ENCODE data around the gene ZBTB20. TPM values are rescaled to one million over a fixed set of nuclear protein-coding genes. Genes with fewer than 3 reads are reported as not detected.

Gene ZBTB20
- polyA plus RNA-seq, 1 of the 3 experiments (the other 2 are of a cell fraction): 0.43 TPM

DNA sequence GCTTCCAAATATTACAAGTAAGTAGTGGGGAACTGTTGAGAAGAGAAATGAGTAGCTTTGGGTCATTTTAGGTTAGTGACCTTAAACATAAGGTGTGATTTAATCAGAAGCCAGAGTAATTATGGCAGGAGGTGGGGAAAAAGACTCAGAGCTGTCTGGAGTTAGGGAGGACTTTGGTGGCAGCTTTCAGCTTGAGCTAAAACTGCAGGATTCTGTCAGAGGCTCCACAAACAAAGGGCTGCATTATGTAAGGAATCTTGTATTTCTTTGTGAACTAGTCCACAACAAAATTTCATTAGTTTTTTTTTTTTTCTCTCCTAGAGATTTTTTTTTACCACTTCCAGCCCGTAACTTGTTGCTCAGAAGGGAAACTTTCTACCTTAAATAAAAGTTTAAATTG lies 507.9 kb downstream of the ZBTB20 start (continued):
- TF ChIP-seq, protein P1, sequence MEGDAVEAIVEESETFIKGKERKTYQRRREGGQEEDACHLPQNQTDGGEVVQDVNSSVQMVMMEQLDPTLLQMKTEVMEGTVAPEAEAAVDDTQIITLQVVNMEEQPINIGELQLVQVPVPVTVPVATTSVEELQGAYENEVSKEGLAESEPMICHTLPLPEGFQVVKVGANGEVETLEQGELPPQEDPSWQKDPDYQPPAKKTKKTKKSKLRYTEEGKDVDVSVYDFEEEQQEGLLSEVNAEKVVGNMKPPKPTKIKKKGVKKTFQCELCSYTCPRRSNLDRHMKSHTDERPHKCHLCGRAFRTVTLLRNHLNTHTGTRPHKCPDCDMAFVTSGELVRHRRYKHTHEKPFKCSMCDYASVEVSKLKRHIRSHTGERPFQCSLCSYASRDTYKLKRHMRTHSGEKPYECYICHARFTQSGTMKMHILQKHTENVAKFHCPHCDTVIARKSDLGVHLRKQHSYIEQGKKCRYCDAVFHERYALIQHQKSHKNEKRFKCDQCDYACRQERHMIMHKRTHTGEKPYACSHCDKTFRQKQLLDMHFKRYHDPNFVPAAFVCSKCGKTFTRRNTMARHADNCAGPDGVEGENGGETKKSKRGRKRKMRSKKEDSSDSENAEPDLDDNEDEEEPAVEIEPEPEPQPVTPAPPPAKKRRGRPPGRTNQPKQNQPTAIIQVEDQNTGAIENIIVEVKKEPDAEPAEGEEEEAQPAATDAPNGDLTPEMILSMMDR (IDR thresholded peaks at IDR 0.05): no peak
- no peak for TF ChIP-seq TCF12 (IDR thresholded peaks at IDR 0.05)
- TF ChIP-seq TEAD4 (IDR thresholded peaks at IDR 0.05; ENCODE audit: borderline replicate concordance, insufficient read depth): no peak
- TF ChIP-seq NRF1 (IDR thresholded peaks at IDR 0.05; ENCODE audit: low read depth, low read length): no peak
- TF ChIP-seq, protein P2, sequence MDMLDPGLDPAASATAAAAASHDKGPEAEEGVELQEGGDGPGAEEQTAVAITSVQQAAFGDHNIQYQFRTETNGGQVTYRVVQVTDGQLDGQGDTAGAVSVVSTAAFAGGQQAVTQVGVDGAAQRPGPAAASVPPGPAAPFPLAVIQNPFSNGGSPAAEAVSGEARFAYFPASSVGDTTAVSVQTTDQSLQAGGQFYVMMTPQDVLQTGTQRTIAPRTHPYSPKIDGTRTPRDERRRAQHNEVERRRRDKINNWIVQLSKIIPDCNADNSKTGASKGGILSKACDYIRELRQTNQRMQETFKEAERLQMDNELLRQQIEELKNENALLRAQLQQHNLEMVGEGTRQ (IDR thresholded peaks at IDR 0.05; ENCODE audit: borderline replicate concordance, low read depth, low read length): no peak
- no peak for TF ChIP-seq MEF2A (IDR thresholded peaks at IDR 0.05; ENCODE audit: borderline replicate concordance, low read depth)
- TF ChIP-seq, protein P3, sequence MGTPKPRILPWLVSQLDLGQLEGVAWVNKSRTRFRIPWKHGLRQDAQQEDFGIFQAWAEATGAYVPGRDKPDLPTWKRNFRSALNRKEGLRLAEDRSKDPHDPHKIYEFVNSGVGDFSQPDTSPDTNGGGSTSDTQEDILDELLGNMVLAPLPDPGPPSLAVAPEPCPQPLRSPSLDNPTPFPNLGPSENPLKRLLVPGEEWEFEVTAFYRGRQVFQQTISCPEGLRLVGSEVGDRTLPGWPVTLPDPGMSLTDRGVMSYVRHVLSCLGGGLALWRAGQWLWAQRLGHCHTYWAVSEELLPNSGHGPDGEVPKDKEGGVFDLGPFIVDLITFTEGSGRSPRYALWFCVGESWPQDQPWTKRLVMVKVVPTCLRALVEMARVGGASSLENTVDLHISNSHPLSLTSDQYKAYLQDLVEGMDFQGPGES (IDR thresholded peaks at IDR 0.05; ENCODE audit: low read depth, low read length): no peak

DNA sequence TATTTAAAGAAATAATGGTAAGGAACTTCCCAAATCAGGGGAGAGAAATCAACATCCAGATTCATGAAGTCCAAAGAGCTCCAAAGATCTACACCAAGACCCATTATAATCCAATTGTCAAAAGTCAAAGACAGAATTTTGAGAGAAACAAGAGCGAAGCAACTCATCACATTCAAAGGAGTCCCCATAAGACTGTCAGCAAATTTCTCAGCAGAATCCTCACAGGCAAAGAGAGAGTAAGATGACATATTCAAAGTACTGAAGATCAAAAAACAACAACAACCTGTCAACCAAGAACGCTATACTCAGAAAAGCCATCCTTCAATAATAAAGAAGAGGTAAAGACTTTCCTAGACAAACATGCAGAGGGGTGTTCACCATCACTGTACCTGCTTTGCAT lies 511.2 kb downstream of the ZBTB20 start:
- DNase-seq: no peak
- TF ChIP-seq, protein P4, sequence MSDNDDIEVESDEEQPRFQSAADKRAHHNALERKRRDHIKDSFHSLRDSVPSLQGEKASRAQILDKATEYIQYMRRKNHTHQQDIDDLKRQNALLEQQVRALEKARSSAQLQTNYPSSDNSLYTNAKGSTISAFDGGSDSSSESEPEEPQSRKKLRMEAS (IDR thresholded peaks at IDR 0.05; ENCODE audit: low read depth): no peak
- TF ChIP-seq RFX5 (IDR thresholded peaks at IDR 0.05; ENCODE audit: low read length) (no peak), EZH2phosphoT487 (IDR thresholded peaks at IDR 0.05; ENCODE audit: borderline replicate concordance, low read depth) (no peak), RAD21 (IDR thresholded peaks at IDR 0.05; ENCODE audit: low read length) (no peak), SMC3 (IDR thresholded peaks at IDR 0.05; ENCODE audit: low read depth, low read length) (no peak), NRF1 (IDR thresholded peaks at IDR 0.05; ENCODE audit: low read depth, low read length) (no peak), YY1 (IDR thresholded peaks at IDR 0.05; ENCODE audit: low read depth) (no peak)
- TF ChIP-seq, protein P5, sequence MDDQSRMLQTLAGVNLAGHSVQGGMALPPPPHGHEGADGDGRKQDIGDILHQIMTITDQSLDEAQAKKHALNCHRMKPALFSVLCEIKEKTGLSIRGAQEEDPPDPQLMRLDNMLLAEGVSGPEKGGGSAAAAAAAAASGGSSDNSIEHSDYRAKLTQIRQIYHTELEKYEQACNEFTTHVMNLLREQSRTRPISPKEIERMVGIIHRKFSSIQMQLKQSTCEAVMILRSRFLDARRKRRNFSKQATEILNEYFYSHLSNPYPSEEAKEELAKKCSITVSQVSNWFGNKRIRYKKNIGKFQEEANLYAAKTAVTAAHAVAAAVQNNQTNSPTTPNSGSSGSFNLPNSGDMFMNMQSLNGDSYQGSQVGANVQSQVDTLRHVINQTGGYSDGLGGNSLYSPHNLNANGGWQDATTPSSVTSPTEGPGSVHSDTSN (IDR thresholded peaks at IDR 0.05): no peak
- ChIA-PET POLR2A (no interaction called here), CTCF (no interaction called here)
- no peaks in the 10 kb centered on the region for H3K27me3 ChIP-seq (ENCODE audit: insufficient read depth)
- no peaks in the 10 kb centered on the region for H4K20me1 ChIP-seq (ENCODE audit: insufficient read depth)
- no peak overlapping the region for H3K27ac ChIP-seq (ENCODE audit: low read depth in 2 of 2, low read length in 1 of 2)
- 84% methylated on average over 2 of the region's 2 CpGs for WGBS (ENCODE audit: low lambda C conversion rate)
- H3K9ac ChIP-seq: no peak overlapping the region
- H3K9me3 ChIP-seq: peaks cover 7% of the 10 kb centered on the region; the same call in 1 of the 2 replicates
- no peaks in the 10 kb centered on the region for H3K9me2 ChIP-seq
- H3K36me3 ChIP-seq (replicated peaks in 1 of 2; ENCODE audit: control insufficient read depth in 1 of 2, insufficient read depth in 2 of 2, low read length in 1 of 2): no peaks in the 10 kb centered on the region
- no peak overlapping the region for H2AFZ ChIP-seq (ENCODE audit: low read depth)
- H3K4me2 ChIP-seq: no peak overlapping the region
- H3F3A ChIP-seq (replicated peaks; ENCODE audit: insufficient read depth): no peaks in the 10 kb centered on the region
- no peaks in the 10 kb centered on the region for H3K79me2 ChIP-seq (ENCODE audit: insufficient read depth)
- H3K4me1 ChIP-seq (ENCODE audit: control insufficient read depth in 1 of 2, insufficient read depth in 2 of 2, low read depth in 1 of 2, low read length in 1 of 2): no peaks in the 10 kb centered on the region
- no peak overlapping the region for H3K4me3 ChIP-seq (ENCODE audit: low read depth in 2 of 2, low read length in 1 of 2)

All from SK-N-SH (cell line).